CD4-positive, alpha-beta T cell treated with Interleukin-17A for 1 hour (primary cell): ENCODE measurements around the gene HMGCS1.
A peak's percentile ranks its signal among the peaks of the same experiment; 100 is the strongest.
"Not testable (repeated sequence)": the region's sequence is repeated elsewhere in the genome, so short reads cannot be mapped to it uniquely, and the experiment has no call there.

ENCODE experiments used
- DNase-seq: peaks from one replicate; pipeline ENCODE4 v3.0.0-alpha.2; 2020

The HMGCS1 gene

GRCh38 chr5:43312076-43312661 lies 1.0 kb downstream of the HMGCS1 start:
- no peak for DNase-seq

GRCh38 chr5:43309637-43310036 lies 3.6 kb downstream of the HMGCS1 start:
- DNase-seq = no peak

- DNase-seq = no peak
Measured at GRCh38 chr5:43309122-43309521, 4.1 kb downstream of the HMGCS1 start.

- DNase-seq = not testable (repeated sequence)
Measured at GRCh38 chr5:43306954-43307353, 6.3 kb downstream of the HMGCS1 start.

GRCh38 chr5:43305948-43306565 lies 7.2 kb downstream of the HMGCS1 start:
- DNase-seq = peak; percentile 70

- peak; percentile 35 for DNase-seq
Measured at GRCh38 chr5:43304525-43304924, 8.7 kb downstream of the HMGCS1 start.

GRCh38 chr5:43303242-43303641 lies 10.0 kb downstream of the HMGCS1 start:
- no peak for DNase-seq

GRCh38 chr5:43302481-43302880 lies 10.7 kb downstream of the HMGCS1 start:
- no peak for DNase-seq

- no peak for DNase-seq
Measured at GRCh38 chr5:43301653-43302091, 11.5 kb downstream of the HMGCS1 start.

- no peak for DNase-seq
Measured at GRCh38 chr5:43300112-43300511, 13.1 kb downstream of the HMGCS1 start.

GRCh38 chr5:43298443-43298842 lies 14.8 kb downstream of the HMGCS1 start:
- no peak for DNase-seq

GRCh38 chr5:43296835-43297234 lies 16.4 kb downstream of the HMGCS1 start:
- DNase-seq = no peak

GRCh38 chr5:43295202-43295601 lies 18.0 kb downstream of the HMGCS1 start:
- DNase-seq = no peak

- DNase-seq = no peak
Measured at GRCh38 chr5:43294226-43294625, 19.0 kb downstream of the HMGCS1 start.

GRCh38 chr5:43290726-43291125 lies 22.5 kb downstream of the HMGCS1 start:
- no peak for DNase-seq

- no peak for DNase-seq
Measured at GRCh38 chr5:43288269-43288831, 24.9 kb downstream of the HMGCS1 start.

GRCh38 chr5:43287493-43287892 lies 25.7 kb downstream of the HMGCS1 start:
- no peak for DNase-seq

- no peak for DNase-seq
Measured at GRCh38 chr5:43286623-43287022, 26.6 kb downstream of the HMGCS1 start.

GRCh38 chr5:43281840-43282658 lies 31.2 kb downstream of the HMGCS1 start:
- no peak for DNase-seq

GRCh38 chr5:43279548-43280274 lies 33.5 kb downstream of the HMGCS1 start:
- no peak for DNase-seq

GRCh38 chr5:43275391-43275790 lies 37.8 kb downstream of the HMGCS1 start:
- DNase-seq = no peak

GRCh38 chr5:43274435-43275114 lies 38.6 kb downstream of the HMGCS1 start:
- DNase-seq = no peak
